Stimulated activated naive CD8-positive, alpha-beta T cell treated with anti-CD3 and anti-CD28 coated beads, Interleukin-15, Interleukin-2, amounts not matched to agents 100 ng/mL and 50 ng/mL, for 24 hours (primary cell): ENCODE results near the gene CGB3.
"Not testable (repeated sequence)": the region's sequence is repeated elsewhere in the genome, so short reads cannot be mapped to it uniquely, and the experiment has no call there.

ENCODE experiments used
- H3K27ac Mint-ChIP-seq: one replicate; pipeline ENCODE4 v1.8.0; 2021; ENCODE audit warnings: mild to moderate bottlenecking, mixed read lengths
- H3K27me3 Mint-ChIP-seq: one replicate; pipeline ENCODE4 v1.8.0; 2021; ENCODE audit warnings: mixed read lengths
- H3K36me3 Mint-ChIP-seq: one replicate; pipeline ENCODE4 v1.8.0; 2021; ENCODE audit warnings: low read depth, mixed read lengths
- H3K4me1 Mint-ChIP-seq: one replicate; pipeline ENCODE4 v1.8.0; 2021; ENCODE audit warnings: low read depth, mixed read lengths
- H3K4me3 Mint-ChIP-seq: one replicate; pipeline ENCODE4 v1.8.0; 2021; ENCODE audit warnings: mild to moderate bottlenecking, mixed read lengths
- H3K9me3 Mint-ChIP-seq: one replicate; pipeline ENCODE4 v1.8.0; 2021; ENCODE audit warnings: mixed read lengths

Gene CGB3

GRCh38 chr19:49025599-49025998 lies 1.5 kb upstream of the CGB3 start:
- H3K27me3 Mint-ChIP-seq, H3K36me3 Mint-ChIP-seq, H3K27ac Mint-ChIP-seq, H3K9me3 Mint-ChIP-seq, H3K4me3 Mint-ChIP-seq: not testable (repeated sequence)
- peaks cover 19% of the 10 kb centered on the region for H3K4me1 Mint-ChIP-seq

GRCh38 chr19:49025088-49025487 lies 955 bp upstream of the CGB3 start:
- not testable (repeated sequence) for H3K4me3 Mint-ChIP-seq

GRCh38 chr19:49022116-49022515 lies 2.0 kb downstream of the CGB3 start:
- H3K9me3 Mint-ChIP-seq: no peaks in the 10 kb centered on the region
- peaks cover 13% of the 10 kb centered on the region for H3K27me3 Mint-ChIP-seq
- H3K4me1 Mint-ChIP-seq: peaks cover 47% of the 10 kb centered on the region
- no peak overlapping the region for H3K4me3 Mint-ChIP-seq
- H3K36me3 Mint-ChIP-seq: no peaks in the 10 kb centered on the region
- no peak overlapping the region for H3K27ac Mint-ChIP-seq

More at GRCh38 chr19:49025088-49025487, 955 bp upstream of the CGB3 start:
- H3K27me3 Mint-ChIP-seq, H3K27ac Mint-ChIP-seq, H3K36me3 Mint-ChIP-seq, H3K9me3 Mint-ChIP-seq: not testable (repeated sequence)
- H3K4me1 Mint-ChIP-seq: peaks cover 24% of the 10 kb centered on the region

- H3K9me3 Mint-ChIP-seq: no peaks in the 10 kb centered on the region
- H3K36me3 Mint-ChIP-seq: no peaks in the 10 kb centered on the region
- peaks cover 13% of the 10 kb centered on the region for H3K27me3 Mint-ChIP-seq
- peaks cover 47% of the 10 kb centered on the region for H3K4me1 Mint-ChIP-seq
- no peak overlapping the region for H3K27ac Mint-ChIP-seq
- H3K4me3 Mint-ChIP-seq: no peak overlapping the region
These were observed 2.9 kb downstream of the CGB3 start for GRCh38 chr19:49020931-49021895.

GRCh38 chr19:49020342-49020741 lies 3.8 kb downstream of the CGB3 start:
- Mint-ChIP-seq H3K4me1 (peaks cover 47% of the 10 kb centered on the region), H3K4me3 (no peak overlapping the region), H3K27me3 (peaks cover 13% of the 10 kb centered on the region), H3K9me3 (no peaks in the 10 kb centered on the region), H3K27ac (no peak overlapping the region), H3K36me3 (no peaks in the 10 kb centered on the region)

- peaks cover 13% of the 10 kb centered on the region for H3K27me3 Mint-ChIP-seq
- H3K4me3 Mint-ChIP-seq: peak overlapping the region; percentile 66
- no peaks in the 10 kb centered on the region for H3K9me3 Mint-ChIP-seq
- H3K36me3 Mint-ChIP-seq: no peaks in the 10 kb centered on the region
- peaks cover 47% of the 10 kb centered on the region for H3K4me1 Mint-ChIP-seq
- peak overlapping the region; percentile 66 for H3K27ac Mint-ChIP-seq
These were observed 4.7 kb downstream of the CGB3 start for GRCh38 chr19:49019242-49019932.

- not testable (repeated sequence) for H3K36me3 Mint-ChIP-seq, H3K27ac Mint-ChIP-seq, H3K9me3 Mint-ChIP-seq
- Mint-ChIP-seq H3K27me3 (peaks cover 13% of the 10 kb centered on the region), H3K4me3 (peak overlapping the region; percentile 66), H3K4me1 (peaks cover 47% of the 10 kb centered on the region)
These were observed 5.5 kb downstream of the CGB3 start for GRCh38 chr19:49018388-49019241.

GRCh38 chr19:49017666-49018351 lies 6.3 kb downstream of the CGB3 start:
- peaks cover 13% of the 10 kb centered on the region for H3K27me3 Mint-ChIP-seq
- H3K36me3 Mint-ChIP-seq: peaks cover 10% of the 10 kb centered on the region
- H3K4me3 Mint-ChIP-seq: peak overlapping the region; percentile 66
- H3K4me1 Mint-ChIP-seq: peaks cover 47% of the 10 kb centered on the region
- no peaks in the 10 kb centered on the region for H3K9me3 Mint-ChIP-seq
- H3K27ac Mint-ChIP-seq: no peak overlapping the region

GRCh38 chr19:49017041-49017665 lies 7.0 kb downstream of the CGB3 start, which contains the start of gene LHB:
Gene LHB (minus strand): TSS chr19:49017091. CDS start chr19:49017081, 10 bp downstream.
- Mint-ChIP-seq H3K27me3 (peaks cover 13% of the 10 kb centered on the region), H3K9me3 (no peaks in the 10 kb centered on the region), H3K27ac (no peak within 1 kb of the TSS), H3K4me1 (peaks cover 43% of the 10 kb centered on the region), H3K4me3 (no peak within 1 kb of the TSS), H3K36me3 (peaks cover 15% of the 10 kb centered on the region)

GRCh38 chr19:49016067-49016839 lies 7.9 kb downstream of the CGB3 start:
- Mint-ChIP-seq H3K27me3 (peaks cover 13% of the 10 kb centered on the region), H3K4me3 (no peak overlapping the region), H3K4me1 (peaks cover 34% of the 10 kb centered on the region), H3K27ac (no peak overlapping the region), H3K9me3 (no peaks in the 10 kb centered on the region), H3K36me3 (peaks cover 17% of the 10 kb centered on the region)

GRCh38 chr19:49014870-49015255 lies 9.3 kb downstream of the CGB3 start:
- Mint-ChIP-seq H3K4me1 (peaks cover 21% of the 10 kb centered on the region), H3K27me3 (peaks cover 6% of the 10 kb centered on the region), H3K27ac (no peak overlapping the region), H3K4me3 (no peak overlapping the region), H3K36me3 (peaks cover 26% of the 10 kb centered on the region), H3K9me3 (no peaks in the 10 kb centered on the region)

- Mint-ChIP-seq H3K36me3 (peaks cover 26% of the 10 kb centered on the region), H3K27ac (peak overlapping the region; percentile 26), H3K27me3 (peaks cover 4% of the 10 kb centered on the region)
These were observed 9.8 kb downstream of the CGB3 start for GRCh38 chr19:49014123-49014869.

GRCh38 chr19:49011194-49011593 lies 12.9 kb downstream of the CGB3 start:
- no peaks in the 10 kb centered on the region for H3K4me1 Mint-ChIP-seq
- no peak overlapping the region for H3K4me3 Mint-ChIP-seq
- H3K27ac Mint-ChIP-seq: no peak overlapping the region
- H3K9me3 Mint-ChIP-seq: no peaks in the 10 kb centered on the region
- peaks cover 41% of the 10 kb centered on the region for H3K36me3 Mint-ChIP-seq
- H3K27me3 Mint-ChIP-seq: no peaks in the 10 kb centered on the region

More at GRCh38 chr19:49014123-49014869, 9.8 kb downstream of the CGB3 start:
- H3K9me3 Mint-ChIP-seq: no peaks in the 10 kb centered on the region
- no peak overlapping the region for H3K4me3 Mint-ChIP-seq
- H3K4me1 Mint-ChIP-seq: peaks cover 16% of the 10 kb centered on the region
